Esophagus squamous epithelium (tissue), 4 donors: ENCODE results near the gene ELP4.

Experiments
- CTCF ChIP-seq, 6 experiments: fragments of 450-650 bp in 4 of 6; fragments of 200-600 bp in 2 of 6; sonication (generic) in 2 of 6; IDR thresholded peaks; one replicate each; pipeline ENCODE4 v1.5.1; 2016 to 2019; ENCODE audit warnings: antibody characterized with exemption in 6 of 6, mild to moderate bottlenecking in 4 of 6, moderate library complexity in 4 of 6
- POLR2A ChIP-seq, 4 donors: fragments of 450-650 bp; IDR thresholded peaks; one replicate each; pipeline ENCODE4 v1.6.1; 2017; ENCODE audit warnings: antibody characterized with exemption in 4 of 4, mild to moderate bottlenecking in 4 of 4, moderate library complexity in 3 of 4

- TF ChIP-seq CTCF (IDR thresholded peaks at IDR 0.05) = no peak
- TF ChIP-seq POLR2A (IDR thresholded peaks at IDR 0.05) = no peak
These were observed 143.0 kb downstream of the ELP4 start for GRCh38 chr11:31652528-31652927.
